GM13977 (cell line): ENCODE measurements around the gene MBD5.

ENCODE experiments used
- DNase-seq: peaks from one replicate; pipeline ENCODE4 v3.0.0; 2012; ENCODE audit warnings: low spot score
- CTCF ChIP-seq: IDR thresholded peaks from 2 replicates; pipeline ENCODE4 v1.5.1; 2012; ENCODE audit warnings: mild to moderate bottlenecking, control low read depth; ENCODE audit not compliant: insufficient read depth; ENCODE audit errors: extremely low read depth, missing control alignments
- in situ Hi-C: fragments of 300-500 bp; cut with MboI; formaldehyde crosslinking; loops from one replicate; pipeline ENCODE4 v1.12.0; 2022; ENCODE audit warnings: low sequenced_read_pairs, low pct_unique_long_range_greater_than_20kb, mixed read lengths, inconsistent platforms; ENCODE audit not compliant: unreplicated experiment

The MBD5 gene

GRCh38 chr2:148523315-148523714 lies 502.4 kb downstream of the MBD5 start:
- no peak for DNase-seq
- TF ChIP-seq CTCF, result no peak
- in situ Hi-C loops, result no loop called here

- in situ Hi-C loops, result no loop called here
- DNase-seq, result no peak
- no peak for TF ChIP-seq CTCF
Measured at GRCh38 chr2:148524519-148524919, 503.6 kb downstream of the MBD5 start.

GRCh38 chr2:148525130-148525529 lies 504.2 kb downstream of the MBD5 start:
- in situ Hi-C loops, result loop anchor here (25.0 kb wide), 1 partner anchor 462 kb away; no protein-coding TSS in a partner anchor
- no peak for TF ChIP-seq CTCF

GRCh38 chr2:148526509-148527346 lies 505.8 kb downstream of the MBD5 start:
- in situ Hi-C loops, result loop anchor here (25.0 kb wide), 1 partner anchor 461 kb away; no protein-coding TSS in a partner anchor
- no peak for DNase-seq
- no peak for TF ChIP-seq CTCF

More at GRCh38 chr2:148525130-148525529, 504.2 kb downstream of the MBD5 start:
- DNase-seq, result no peak

- no peak for TF ChIP-seq CTCF
- DNase-seq, result no peak
- in situ Hi-C loops, result loop anchor here (25.0 kb wide), 1 partner anchor 460 kb away; no protein-coding TSS in a partner anchor
Measured at GRCh38 chr2:148527488-148528340, 506.8 kb downstream of the MBD5 start.

GRCh38 chr2:148528356-148529064 lies 507.6 kb downstream of the MBD5 start:
- no peak for DNase-seq
- in situ Hi-C loops, result loop anchor here (25.0 kb wide), 1 partner anchor 459 kb away; no protein-coding TSS in a partner anchor
- TF ChIP-seq CTCF, result no peak
